HepG2 (cell line): ENCODE measurements around the gene SUPT4H1. TPM values are rescaled to one million over a fixed set of nuclear protein-coding genes. Genes with fewer than 3 reads are reported as not detected.

ENCODE experiments used
- CCAR2 ChIP-seq: fragments of 200-400 bp; formaldehyde crosslinking; optimal IDR thresholded peaks from 2 replicates; pipeline ENCODE3; 2018; ENCODE audit warnings: low read depth, mild to moderate bottlenecking, low read length, moderate library complexity
- ELK4 ChIP-seq: sonication (generic); formaldehyde crosslinking; IDR thresholded peaks from 2 replicates; pipeline ENCODE4 v1.9.0; 2021; ENCODE audit warnings: missing genetic modification reagents, borderline replicate concordance
- FOXM1 ChIP-seq: sonication (generic); formaldehyde crosslinking; IDR thresholded peaks from 2 replicates; pipeline ENCODE4 v1.5.0; 2020; ENCODE audit warnings: missing genetic modification reagents
- GMEB1 ChIP-seq: sonication (generic); formaldehyde crosslinking; IDR thresholded peaks from 2 replicates; pipeline ENCODE4 v1.5.1; 2020; ENCODE audit warnings: missing genetic modification reagents, mild to moderate bottlenecking, borderline replicate concordance
- HIC2 ChIP-seq: sonication (generic); formaldehyde crosslinking; IDR thresholded peaks from 2 replicates; pipeline ENCODE4 v1.9.0; 2022; ENCODE audit warnings: low read depth, missing genetic modification reagents
- HNRNPL ChIP-seq: fragments of 200-400 bp; formaldehyde crosslinking; IDR thresholded peaks from 2 replicates; pipeline ENCODE4 v1.6.1; 2017; ENCODE audit warnings: mild to moderate bottlenecking, low read depth, low read length
- MATR3 ChIP-seq: sonication (generic); formaldehyde crosslinking; IDR thresholded peaks from 2 replicates; pipeline ENCODE4 v1.4.0; 2020; ENCODE audit warnings: missing genetic modification reagents
- PAWR ChIP-seq: sonication (generic); formaldehyde crosslinking; IDR thresholded peaks from 2 replicates; pipeline ENCODE4 v1.4.0; 2020; ENCODE audit warnings: missing genetic modification reagents, mild to moderate bottlenecking, borderline replicate concordance
- PBX2 ChIP-seq: IDR thresholded peaks from 2 replicates; pipeline ENCODE4 v1.6.1; 2016; ENCODE audit warnings: control low read depth
- ZBTB39 ChIP-seq: sonication (generic); formaldehyde crosslinking; IDR thresholded peaks from 2 replicates; pipeline ENCODE4 v1.5.0; 2020; ENCODE audit warnings: missing genetic modification reagents
- ZNF253 ChIP-seq: sonication (generic); formaldehyde crosslinking; IDR thresholded peaks from 2 replicates; pipeline ENCODE4 v1.8.0; 2022; ENCODE audit warnings: mild to moderate bottlenecking, missing genetic modification reagents, borderline replicate concordance
- ZNF644 ChIP-seq: IDR thresholded peaks from 2 replicates; pipeline ENCODE4 v1.6.1; 2016; ENCODE audit warnings: low read depth
- ZNF687 ChIP-seq: sonication (generic); formaldehyde crosslinking; IDR thresholded peaks from 2 replicates; pipeline ENCODE4 v1.5.1; 2020; ENCODE audit warnings: mild to moderate bottlenecking, missing genetic modification reagents, moderate library complexity
- ZNF749 ChIP-seq: sonication (generic); formaldehyde crosslinking; IDR thresholded peaks from 2 replicates; pipeline ENCODE4 v1.8.0; 2022; ENCODE audit warnings: mild to moderate bottlenecking, missing genetic modification reagents, moderate library complexity, borderline replicate concordance
- ZNF792 ChIP-seq: IDR thresholded peaks from 2 replicates; pipeline ENCODE4 v1.6.1; 2016
- ZNF879 ChIP-seq: sonication (generic); formaldehyde crosslinking; IDR thresholded peaks from 2 replicates; pipeline ENCODE4 v1.8.1; 2023; ENCODE audit warnings: missing genetic modification reagents
- polyA plus RNA-seq, 8 experiments: library from polyadenylated mRNA; depleted of rRNA in 3 of 8; stranded (reverse) in 7 of 8; unstranded in 1 of 8; fragments of >200 nt; fragmentation: Illumina TruSeq in 4 of 8; extraction: Trizol in 4 of 8; gene quantifications; 2 replicates each; pipeline versions ENCODE4 v1.2.1 to v1.2.3, GENCODE V29; 2011 to 2016; ENCODE audit warnings: low read depth in 4 of 8, missing spikeins in 1 of 8, mixed read lengths in 1 of 8; ENCODE audit not compliant: insufficient read depth in 1 of 8
- total RNA-seq, 5 experiments: library from RNA; depleted of rRNA; stranded (reverse); fragments of >200 nt; fragmentation: Illumina TruSeq; extraction: Trizol; gene quantifications; 2 replicates each; pipeline ENCODE4 v1.2.3, GENCODE V29; 2016; ENCODE audit warnings: low read depth in 1 of 5

Gene SUPT4H1
- total and polyA plus RNA-seq, 2 of the 13 experiments (the other 11 are each of a cell fraction or from before 2014, with no cell fraction given) = 155 to 244 TPM

GRCh38 chr17:58351831-58352595 is at the start of gene SUPT4H1 (continued):
- 0 out of 2 replicates have a peak, but pooled peaks have one; percentile 56 for TF ChIP-seq ZBTB39 (CRISPR knock-in tag)
- no peak for TF ChIP-seq FOXM1 (CRISPR knock-in tag)
- TF ChIP-seq ZNF644 (CRISPR knock-in tag) = no peak; the same call in none of the 2 replicates
- TF ChIP-seq ZNF749 = peak; percentile 76
- peak; percentile 85 for TF ChIP-seq GMEB1 (CRISPR knock-in tag)
- TF ChIP-seq PAWR (CRISPR knock-in tag) = 0 out of 2 replicates have a peak, but pooled peaks have one; percentile 18
- TF ChIP-seq CCAR2 = no peak
- TF ChIP-seq ZNF687 (CRISPR knock-in tag) = peak; percentile 97
- no peak for TF ChIP-seq MATR3 (CRISPR knock-in tag)
- TF ChIP-seq HIC2 (CRISPR knock-in tag) = 0 out of 2 replicates have a peak, but pooled peaks have one; percentile 30
- TF ChIP-seq ELK4 = peak; percentile 58; the same call in 1 of the 2 replicates
- no peak; the same call in 1 of the 2 replicates for TF ChIP-seq ZNF879
- peak; percentile 85; the same call in 1 of the 2 replicates for TF ChIP-seq HNRNPL
- peak; percentile 86; the same call in 1 of the 2 replicates for TF ChIP-seq ZNF792
- TF ChIP-seq ZNF253 (CRISPR knock-in tag) = no peak; the same call in 1 of the 2 replicates
- no peak for TF ChIP-seq PBX2 (CRISPR knock-in tag)
